Effector memory CD4-positive, alpha-beta T cell (primary cell): ENCODE measurements around the gene SVOPL.

Experiments
- DNase-seq, 3 donors: peaks; one replicate each; pipeline ENCODE4 v3.0.0-alpha.2; 2020
- H3K27ac ChIP-seq: 2 replicates; pipeline ENCODE4 v1.7.0; 2013; ENCODE audit warnings: mild to moderate bottlenecking, low read length, moderate library complexity; ENCODE audit not compliant: insufficient read depth, poor library complexity, severe bottlenecking
- H3K27me3 ChIP-seq: replicated peaks from 2 replicates; pipeline ENCODE4 v1.7.0; 2013; ENCODE audit warnings: mild to moderate bottlenecking, low read length; ENCODE audit not compliant: insufficient read depth, control insufficient read depth, poor library complexity, severe bottlenecking
- H3K36me3 ChIP-seq: 2 replicates; pipeline ENCODE4 v1.7.0; 2013; ENCODE audit warnings: mild to moderate bottlenecking, low read length, moderate library complexity; ENCODE audit not compliant: control insufficient read depth, insufficient read depth
- H3K4me1 ChIP-seq: 2 replicates; pipeline ENCODE4 v1.7.0; 2013; ENCODE audit warnings: low read length, mild to moderate bottlenecking; ENCODE audit not compliant: control insufficient read depth, insufficient read depth, poor library complexity, severe bottlenecking
- H3K4me3 ChIP-seq: 2 replicates; pipeline ENCODE4 v1.7.0; 2013; ENCODE audit warnings: low read length, low read depth, mild to moderate bottlenecking; ENCODE audit not compliant: insufficient read depth, poor library complexity, severe bottlenecking
- H3K9me3 ChIP-seq: 2 replicates; pipeline ENCODE4 v1.7.0; 2013; ENCODE audit warnings: mild to moderate bottlenecking, low read length, moderate library complexity; ENCODE audit not compliant: control insufficient read depth

SVOPL gene

DNA sequence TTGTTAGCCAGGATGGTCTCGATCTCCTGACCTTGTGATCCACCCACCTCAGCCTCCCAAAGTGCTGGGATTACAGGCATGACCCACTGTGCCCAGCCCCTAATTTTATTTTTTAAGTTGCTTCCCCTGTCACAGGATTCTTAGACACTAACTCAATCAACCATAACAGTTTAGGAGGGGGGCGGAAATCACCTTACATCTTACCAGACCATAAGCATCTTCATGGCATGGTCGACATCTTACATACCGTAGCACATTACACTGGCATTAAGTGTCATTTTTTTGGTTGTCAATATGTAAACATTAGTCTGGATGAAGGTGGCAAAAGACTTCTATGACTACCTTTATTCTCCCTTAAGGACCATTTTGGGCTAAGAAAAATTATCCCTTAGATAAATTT, 145.5 kb downstream of the SVOPL start:
- Histone ChIP-seq H3K4me3 (no peak overlapping the region), H3K36me3 (peaks cover 89% of the 10 kb centered on the region), H3K27ac (no peak overlapping the region), H3K4me1 (no peaks in the 10 kb centered on the region), H3K9me3 (peaks cover 17% of the 10 kb centered on the region), H3K27me3 (no peaks in the 10 kb centered on the region)
- no peak for DNase-seq

DNA sequence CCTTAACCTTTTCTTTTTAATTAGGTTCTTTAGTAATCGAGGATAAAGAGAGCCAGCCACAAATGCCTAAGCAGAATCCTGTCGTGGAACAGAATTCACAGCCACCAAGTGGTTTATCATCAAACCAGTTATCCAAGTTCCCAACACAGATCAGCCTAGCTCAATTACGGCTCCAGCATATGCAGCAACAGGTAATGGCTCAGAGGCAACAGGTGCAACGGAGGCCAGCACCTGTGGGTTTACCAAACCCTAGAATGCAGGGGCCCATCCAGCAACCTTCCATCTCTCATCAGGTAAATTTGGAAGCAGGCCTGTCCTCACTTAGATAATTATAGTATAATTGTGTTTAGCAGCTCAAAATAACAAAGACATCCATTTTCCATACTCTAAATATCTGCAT, 146.5 kb downstream of the SVOPL start:
- H3K36me3 ChIP-seq, result peaks cover 86% of the 10 kb centered on the region
- H3K27me3 ChIP-seq, result no peaks in the 10 kb centered on the region
- DNase-seq, result no peak
- no peak overlapping the region for H3K27ac ChIP-seq
- peaks cover 17% of the 10 kb centered on the region for H3K9me3 ChIP-seq
- H3K4me3 ChIP-seq, result no peak overlapping the region
- no peaks in the 10 kb centered on the region for H3K4me1 ChIP-seq

DNA sequence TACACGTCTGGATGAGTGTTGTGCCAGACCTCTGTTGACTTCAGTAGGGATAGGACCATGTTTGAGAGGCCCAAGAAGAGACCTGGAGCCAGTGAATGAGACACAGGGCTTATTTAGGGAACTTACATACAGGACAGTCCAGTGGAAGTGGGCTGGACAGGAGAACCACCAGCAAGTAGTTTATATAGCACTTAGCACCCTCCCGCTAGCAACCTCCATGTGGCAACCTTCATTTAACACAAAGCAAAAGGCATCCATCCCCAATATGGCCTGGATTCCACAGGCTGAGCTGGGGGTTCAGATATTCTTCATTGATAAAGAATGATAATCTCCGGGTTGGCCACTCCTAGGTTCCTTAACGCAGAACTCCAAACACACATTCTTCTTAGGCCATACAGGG, 147.4 kb downstream of the SVOPL start:
- Histone ChIP-seq H3K27me3 (no peaks in the 10 kb centered on the region), H3K4me3 (no peak overlapping the region), H3K36me3 (peaks cover 80% of the 10 kb centered on the region), H3K4me1 (no peaks in the 10 kb centered on the region), H3K9me3 (peaks cover 17% of the 10 kb centered on the region), H3K27ac (no peak overlapping the region)
- no peak for DNase-seq

DNA sequence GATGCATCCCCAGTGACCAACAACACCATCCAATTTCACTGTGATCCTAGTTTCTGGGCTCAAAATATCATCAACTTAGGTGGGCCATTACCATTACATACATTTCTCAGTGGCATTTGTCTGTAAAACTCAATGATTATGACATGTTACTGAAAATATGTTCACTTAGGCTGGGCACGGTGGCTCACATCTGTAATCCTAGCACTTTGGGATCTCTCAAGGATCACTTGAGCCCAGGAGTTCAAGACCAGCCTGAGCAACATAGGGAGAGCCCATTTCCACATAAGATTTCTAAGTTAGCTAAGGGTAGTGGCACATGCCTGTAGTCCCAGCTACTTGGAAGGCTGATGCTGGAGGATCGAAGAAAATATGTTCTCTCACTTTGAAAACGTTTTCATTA, 150.1 kb downstream of the SVOPL start:
- no peak overlapping the region for H3K27ac ChIP-seq
- H3K4me3 ChIP-seq, result no peak overlapping the region
- H3K36me3 ChIP-seq, result peaks cover 53% of the 10 kb centered on the region
- no peaks in the 10 kb centered on the region for H3K27me3 ChIP-seq
- H3K9me3 ChIP-seq, result no peaks in the 10 kb centered on the region
- no peak for DNase-seq
- no peaks in the 10 kb centered on the region for H3K4me1 ChIP-seq

DNA sequence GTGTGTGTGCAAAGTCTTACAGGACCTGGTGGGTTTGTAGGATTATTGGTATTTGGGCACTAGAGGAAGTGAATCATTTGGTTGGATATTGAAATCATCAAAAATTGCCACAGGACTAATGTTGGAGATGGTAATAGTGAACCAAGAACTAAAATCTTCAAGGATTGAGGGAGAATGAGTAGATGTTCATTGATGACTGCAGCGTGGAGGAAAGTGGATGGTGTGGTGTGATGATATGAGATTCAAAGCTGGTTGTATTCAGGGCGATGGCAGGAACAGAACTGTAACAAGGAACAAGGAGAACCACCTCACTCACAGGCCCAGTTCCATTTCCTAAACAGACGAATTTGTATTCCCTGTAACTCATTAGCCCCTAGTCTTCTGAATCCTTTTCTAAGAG, 150.8 kb downstream of the SVOPL start:
- peaks cover 53% of the 10 kb centered on the region for H3K36me3 ChIP-seq
- no peaks in the 10 kb centered on the region for H3K9me3 ChIP-seq
- H3K4me1 ChIP-seq, result no peaks in the 10 kb centered on the region
- no peak for DNase-seq
- no peak overlapping the region for H3K27ac ChIP-seq
- H3K27me3 ChIP-seq, result no peaks in the 10 kb centered on the region
- no peak overlapping the region for H3K4me3 ChIP-seq

DNA sequence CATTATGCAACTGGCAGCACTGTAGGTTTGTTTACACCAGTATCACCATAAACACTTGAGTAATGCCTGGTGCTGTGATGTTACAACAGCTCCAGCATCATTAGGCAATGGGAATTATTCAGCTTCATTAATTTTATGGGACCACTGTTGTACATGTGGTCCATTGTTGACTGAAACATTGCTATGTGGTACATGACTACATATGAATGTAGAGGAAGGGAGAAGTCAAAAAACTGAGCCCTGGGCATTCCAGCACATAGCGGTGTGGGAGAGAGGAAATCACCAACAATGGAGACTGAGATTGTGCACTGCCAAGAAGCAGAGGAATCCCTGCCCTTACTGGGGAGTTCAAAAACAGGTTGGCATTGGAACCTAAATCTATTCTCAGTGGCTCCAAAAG, 152.1 kb downstream of the SVOPL start:
- Histone ChIP-seq H3K4me1 (no peaks in the 10 kb centered on the region), H3K36me3 (peaks cover 44% of the 10 kb centered on the region), H3K9me3 (no peaks in the 10 kb centered on the region), H3K27ac (no peak overlapping the region), H3K27me3 (no peaks in the 10 kb centered on the region), H3K4me3 (no peak overlapping the region)
- DNase-seq, result no peak

DNA sequence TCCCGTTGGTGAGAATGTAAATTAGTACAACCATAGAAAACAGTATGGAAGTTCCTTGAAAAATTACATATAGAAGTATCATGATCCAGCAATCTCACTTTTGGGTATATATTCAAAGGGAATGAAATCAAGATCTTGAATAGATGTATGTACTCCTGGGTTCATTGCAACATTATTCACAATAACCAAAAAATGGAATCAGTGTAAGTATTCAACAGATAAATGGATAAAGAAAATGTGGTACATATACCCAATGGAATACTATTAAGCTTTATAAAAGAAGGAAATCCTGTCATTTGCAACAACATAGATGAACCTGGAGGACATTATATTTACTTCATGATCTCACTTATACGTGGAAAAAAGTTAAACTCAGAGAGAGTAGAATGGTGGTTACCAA, 154.3 kb downstream of the SVOPL start:
- H3K27me3 ChIP-seq, result no peaks in the 10 kb centered on the region
- H3K4me3 ChIP-seq, result no peak overlapping the region
- H3K27ac ChIP-seq, result no peak overlapping the region
- no peaks in the 10 kb centered on the region for H3K4me1 ChIP-seq
- H3K9me3 ChIP-seq, result no peaks in the 10 kb centered on the region
- peaks cover 22% of the 10 kb centered on the region for H3K36me3 ChIP-seq
- no peak for DNase-seq

DNA sequence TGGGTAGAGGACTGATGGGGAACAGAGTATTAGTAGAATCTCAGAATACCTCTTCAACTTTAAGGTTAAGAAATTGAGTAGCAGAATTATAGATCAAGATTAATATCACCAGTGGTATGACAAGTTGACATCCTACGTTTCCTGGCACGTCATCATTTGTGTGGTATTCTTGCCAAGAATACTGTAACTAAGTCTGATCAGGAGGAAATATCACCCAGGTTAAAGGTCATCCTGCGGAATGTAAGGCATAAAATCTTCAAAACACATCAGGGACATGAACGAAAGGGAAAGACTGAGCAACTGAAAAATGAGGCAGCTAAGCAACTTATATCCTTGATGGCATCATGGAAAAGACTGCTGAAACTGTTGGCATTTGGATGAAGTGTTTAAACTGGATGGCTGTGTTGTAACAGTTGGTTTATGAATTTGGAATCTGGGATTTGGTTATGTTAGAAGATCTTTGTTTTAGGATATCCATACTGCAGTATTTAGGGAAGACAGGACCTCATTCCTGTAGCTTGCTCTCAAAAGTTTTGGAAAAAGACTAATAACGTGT, 155.0 kb downstream of the SVOPL start:
- no peaks in the 10 kb centered on the region for H3K27me3 ChIP-seq
- no peak overlapping the region for H3K4me3 ChIP-seq
- peaks cover 15% of the 10 kb centered on the region for H3K36me3 ChIP-seq
- no peak overlapping the region for H3K27ac ChIP-seq
- H3K4me1 ChIP-seq, result no peaks in the 10 kb centered on the region
- no peaks in the 10 kb centered on the region for H3K9me3 ChIP-seq
- DNase-seq, result no peak

DNA sequence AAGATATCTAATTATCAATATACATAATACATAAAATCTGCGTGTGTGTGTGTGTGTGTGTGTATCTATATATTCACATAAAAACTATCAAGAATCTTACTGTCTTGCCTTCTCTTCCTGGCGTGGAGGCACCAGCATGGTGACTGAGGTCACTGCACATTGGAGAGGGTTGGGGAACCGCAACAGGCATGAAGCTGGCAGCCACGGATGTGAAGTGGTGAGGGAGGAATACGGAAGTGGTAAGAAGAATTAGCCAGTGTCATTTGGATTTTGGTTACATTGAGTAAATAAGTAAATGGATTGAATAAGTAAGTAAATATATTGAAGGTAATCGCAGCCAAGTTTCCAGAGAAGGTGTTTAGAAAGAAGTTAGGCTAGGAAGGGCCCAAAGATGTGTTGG, 156.0 kb downstream of the SVOPL start:
- Histone ChIP-seq H3K27ac (no peak overlapping the region), H3K4me3 (no peak overlapping the region), H3K9me3 (no peaks in the 10 kb centered on the region), H3K4me1 (no peaks in the 10 kb centered on the region), H3K27me3 (no peaks in the 10 kb centered on the region), H3K36me3 (peaks cover 11% of the 10 kb centered on the region)
- no peak for DNase-seq
